Measurements from ENCODE around the gene KAZN.

DNA sequence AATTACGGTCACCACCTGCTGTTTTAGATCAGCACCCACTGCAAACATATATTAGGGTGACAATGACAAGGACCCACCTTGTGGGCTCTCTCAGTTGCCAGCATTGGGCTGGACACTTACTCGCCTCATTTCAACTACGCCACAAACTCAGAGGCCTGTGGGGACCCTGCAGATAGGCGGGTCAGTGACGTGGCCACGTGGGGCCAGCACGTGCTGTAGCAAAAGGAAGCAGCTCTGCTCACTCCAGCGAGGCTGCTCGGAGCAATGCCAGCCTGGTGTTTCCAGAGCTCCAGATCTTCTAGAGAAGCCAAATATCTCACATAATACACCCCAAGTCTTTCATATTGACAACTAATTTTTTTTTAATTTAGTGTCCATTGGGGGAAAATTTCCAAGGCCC, 478.3 kb downstream of the KAZN start:
- TF ChIP-seq, protein P1, sequence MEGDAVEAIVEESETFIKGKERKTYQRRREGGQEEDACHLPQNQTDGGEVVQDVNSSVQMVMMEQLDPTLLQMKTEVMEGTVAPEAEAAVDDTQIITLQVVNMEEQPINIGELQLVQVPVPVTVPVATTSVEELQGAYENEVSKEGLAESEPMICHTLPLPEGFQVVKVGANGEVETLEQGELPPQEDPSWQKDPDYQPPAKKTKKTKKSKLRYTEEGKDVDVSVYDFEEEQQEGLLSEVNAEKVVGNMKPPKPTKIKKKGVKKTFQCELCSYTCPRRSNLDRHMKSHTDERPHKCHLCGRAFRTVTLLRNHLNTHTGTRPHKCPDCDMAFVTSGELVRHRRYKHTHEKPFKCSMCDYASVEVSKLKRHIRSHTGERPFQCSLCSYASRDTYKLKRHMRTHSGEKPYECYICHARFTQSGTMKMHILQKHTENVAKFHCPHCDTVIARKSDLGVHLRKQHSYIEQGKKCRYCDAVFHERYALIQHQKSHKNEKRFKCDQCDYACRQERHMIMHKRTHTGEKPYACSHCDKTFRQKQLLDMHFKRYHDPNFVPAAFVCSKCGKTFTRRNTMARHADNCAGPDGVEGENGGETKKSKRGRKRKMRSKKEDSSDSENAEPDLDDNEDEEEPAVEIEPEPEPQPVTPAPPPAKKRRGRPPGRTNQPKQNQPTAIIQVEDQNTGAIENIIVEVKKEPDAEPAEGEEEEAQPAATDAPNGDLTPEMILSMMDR (conservative IDR thresholded peaks at IDR 0.05): no peak
- no peak for TF ChIP-seq EZH2 (IDR thresholded peaks at IDR 0.05; ENCODE audit: low read depth)
